Esophagus muscularis mucosa (tissue), 3 donors: ENCODE data around the gene DNHD1.

ENCODE experiments used
- POLR2A ChIP-seq: fragments of 450-650 bp; IDR thresholded peaks from one replicate; pipeline ENCODE4 v1.6.1; 2017; ENCODE audit warnings: antibody characterized with exemption, moderate library complexity, mild to moderate bottlenecking, low read depth
- TF ChIP-seq, protein P1 (sequence below), 3 experiments: fragments of 200-600 bp in 2 of 3; fragments of 450-650 bp in 1 of 3; sonication (generic) in 2 of 3; IDR thresholded peaks; one replicate each; pipeline ENCODE4 v1.5.1; 2017 to 2019; ENCODE audit warnings: antibody characterized with exemption in 3 of 3, mild to moderate bottlenecking in 2 of 3, moderate library complexity in 1 of 3

DNA sequence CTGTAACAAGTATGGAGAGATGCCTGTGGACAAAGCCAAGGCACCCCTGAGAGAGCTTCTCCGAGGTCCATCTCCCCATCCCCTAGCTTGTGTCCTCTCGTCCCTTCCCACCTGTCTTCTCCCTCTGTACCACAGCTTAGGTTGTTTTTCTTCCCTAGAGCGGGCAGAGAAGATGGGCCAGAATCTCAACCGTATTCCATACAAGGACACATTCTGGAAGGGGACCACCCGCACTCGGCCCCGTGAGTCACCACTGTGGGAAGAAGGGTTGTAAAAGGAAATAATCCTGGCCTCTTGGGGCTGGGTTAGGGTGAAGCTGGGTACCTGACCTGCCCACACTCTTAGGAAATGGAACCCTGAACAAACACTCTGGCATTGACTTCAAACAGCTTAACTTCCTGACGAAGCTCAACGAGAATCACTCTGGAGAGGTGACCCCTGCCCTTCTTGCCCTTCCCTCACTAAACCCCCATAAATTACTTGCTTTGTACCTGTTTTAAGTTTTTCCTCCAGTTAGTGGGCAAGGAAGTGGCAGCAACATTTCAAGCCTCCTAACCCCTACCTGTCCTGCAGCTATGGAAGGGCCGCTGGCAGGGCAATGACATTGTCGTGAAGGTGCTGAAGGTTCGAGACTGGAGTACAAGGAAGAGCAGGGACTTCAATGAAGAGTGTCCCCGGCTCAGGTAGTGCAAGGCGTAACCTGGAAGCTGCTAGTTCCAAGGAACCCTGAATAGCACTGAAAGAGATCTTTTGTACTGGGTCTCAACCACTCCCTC is 111.8 kb downstream of the DNHD1 start:
- TF ChIP-seq, protein P1, sequence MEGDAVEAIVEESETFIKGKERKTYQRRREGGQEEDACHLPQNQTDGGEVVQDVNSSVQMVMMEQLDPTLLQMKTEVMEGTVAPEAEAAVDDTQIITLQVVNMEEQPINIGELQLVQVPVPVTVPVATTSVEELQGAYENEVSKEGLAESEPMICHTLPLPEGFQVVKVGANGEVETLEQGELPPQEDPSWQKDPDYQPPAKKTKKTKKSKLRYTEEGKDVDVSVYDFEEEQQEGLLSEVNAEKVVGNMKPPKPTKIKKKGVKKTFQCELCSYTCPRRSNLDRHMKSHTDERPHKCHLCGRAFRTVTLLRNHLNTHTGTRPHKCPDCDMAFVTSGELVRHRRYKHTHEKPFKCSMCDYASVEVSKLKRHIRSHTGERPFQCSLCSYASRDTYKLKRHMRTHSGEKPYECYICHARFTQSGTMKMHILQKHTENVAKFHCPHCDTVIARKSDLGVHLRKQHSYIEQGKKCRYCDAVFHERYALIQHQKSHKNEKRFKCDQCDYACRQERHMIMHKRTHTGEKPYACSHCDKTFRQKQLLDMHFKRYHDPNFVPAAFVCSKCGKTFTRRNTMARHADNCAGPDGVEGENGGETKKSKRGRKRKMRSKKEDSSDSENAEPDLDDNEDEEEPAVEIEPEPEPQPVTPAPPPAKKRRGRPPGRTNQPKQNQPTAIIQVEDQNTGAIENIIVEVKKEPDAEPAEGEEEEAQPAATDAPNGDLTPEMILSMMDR (IDR thresholded peaks at IDR 0.05), result no peak
- TF ChIP-seq POLR2A, result no peak
